ACHN (cell line): ENCODE measurements around the gene CLCN7.
A peak's percentile ranks its signal among the peaks of the same experiment; 100 is the strongest.

Experiments
- DNase-seq: peaks from one replicate; pipeline ENCODE4 v3.0.0-alpha.2; 2015
- in situ Hi-C: cut with HindIII; loops from 2 replicates; pipeline ENCODE4 v1.10.0; 2017; ENCODE audit warnings: low sequenced_read_pairs, low pct_ligation_motif_present, low pct_unique_long_range_greater_than_20kb

The CLCN7 gene

GRCh38 chr16:1474796-1475551 is at the start of gene CLCN7:
TSS of gene CLCN7 (minus strand) at chr16:1475028. CDS start at chr16:1474974, 54 bp downstream.
- in situ Hi-C loops, result no loop called here

GRCh38 chr16:1524366-1524765 is 49.5 kb upstream of the CLCN7 start:
- in situ Hi-C loops, result no loop called here
- DNase-seq, result no peak

More at GRCh38 chr16:1474796-1475551, at the start of gene CLCN7:
- peak; percentile 78 for DNase-seq

- in situ Hi-C loops, result no loop called here
- DNase-seq, result no peak
Observed at GRCh38 chr16:1523581-1524245, 48.9 kb upstream of the CLCN7 start.

GRCh38 chr16:1520461-1520860 is 45.6 kb upstream of the CLCN7 start:
- in situ Hi-C loops, result no loop called here

GRCh38 chr16:1519831-1520230 is 45.0 kb upstream of the CLCN7 start:
- in situ Hi-C loops, result no loop called here
- no peak for DNase-seq

More at GRCh38 chr16:1520461-1520860, 45.6 kb upstream of the CLCN7 start:
- no peak for DNase-seq

GRCh38 chr16:1518626-1519135 is 43.9 kb upstream of the CLCN7 start:
- in situ Hi-C loops, result no loop called here
- DNase-seq, result no peak

- no peak for DNase-seq
- in situ Hi-C loops, result no loop called here
Observed at GRCh38 chr16:1514507-1514906, 39.7 kb upstream of the CLCN7 start.

- in situ Hi-C loops, result no loop called here
Observed at GRCh38 chr16:1512774-1513173, 37.9 kb upstream of the CLCN7 start.

GRCh38 chr16:1511662-1512569 is 37.1 kb upstream of the CLCN7 start:
- no peak for DNase-seq
- in situ Hi-C loops, result no loop called here

More at GRCh38 chr16:1512774-1513173, 37.9 kb upstream of the CLCN7 start:
- DNase-seq, result no peak

- no peak for DNase-seq
Observed at GRCh38 chr16:1510941-1511351, 36.1 kb upstream of the CLCN7 start.

GRCh38 chr16:1510272-1510671 is 35.4 kb upstream of the CLCN7 start:
- no peak for DNase-seq
- in situ Hi-C loops, result no loop called here

More at GRCh38 chr16:1510941-1511351, 36.1 kb upstream of the CLCN7 start:
- in situ Hi-C loops, result no loop called here

- in situ Hi-C loops, result no loop called here
- DNase-seq, result no peak
Observed at GRCh38 chr16:1509307-1510221, 34.7 kb upstream of the CLCN7 start.

- DNase-seq, result no peak
- in situ Hi-C loops, result no loop called here
Observed at GRCh38 chr16:1508494-1509187, 33.8 kb upstream of the CLCN7 start.

- in situ Hi-C loops, result no loop called here
Observed at GRCh38 chr16:1506494-1507213, 31.8 kb upstream of the CLCN7 start.

GRCh38 chr16:1505912-1506311 is 31.1 kb upstream of the CLCN7 start:
- no peak for DNase-seq
- in situ Hi-C loops, result no loop called here

More at GRCh38 chr16:1506494-1507213, 31.8 kb upstream of the CLCN7 start:
- DNase-seq, result no peak

- no peak for DNase-seq
- in situ Hi-C loops, result no loop called here
Observed at GRCh38 chr16:1505073-1505844, 30.4 kb upstream of the CLCN7 start.
